NK-92 treated with Interleukin-12 subunit alpha and Interleukin-12 subunit beta, amount 100 ng/mL, for 24 hours (cell line): ENCODE measurements around the gene LRP1B.

Source experiments
- DNase-seq: peaks from one replicate; lab custom pipeline; 2025; lab: John Stamatoyannopoulos, UW

The LRP1B gene

DNA sequence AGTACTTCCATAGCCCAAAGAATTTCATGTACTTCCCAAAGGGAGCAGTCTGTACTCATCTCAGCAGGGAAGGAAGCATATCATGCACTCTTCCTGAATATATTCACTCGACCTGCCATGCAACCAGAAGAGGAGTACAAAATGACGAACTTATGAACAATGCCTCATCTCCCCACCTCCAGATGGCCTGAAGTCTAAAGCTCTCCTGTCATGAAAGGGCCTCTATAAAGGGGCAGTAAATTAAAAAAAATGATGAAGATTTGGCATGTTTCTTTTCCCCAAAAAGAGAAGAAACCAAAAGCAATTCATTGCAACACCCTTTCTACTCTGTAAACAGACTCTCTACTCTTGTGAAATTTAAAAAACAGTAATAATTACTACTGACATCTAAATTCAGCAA, 1601.1 kb downstream of the LRP1B start:
- no peak for DNase-seq

- DNase-seq, result no peak
These were observed 1601.8 kb downstream of the LRP1B start for GRCh38 chr2:140528982-140529381.

- DNase-seq, result no peak
These were observed 1604.2 kb downstream of the LRP1B start for GRCh38 chr2:140526575-140526974.

DNA sequence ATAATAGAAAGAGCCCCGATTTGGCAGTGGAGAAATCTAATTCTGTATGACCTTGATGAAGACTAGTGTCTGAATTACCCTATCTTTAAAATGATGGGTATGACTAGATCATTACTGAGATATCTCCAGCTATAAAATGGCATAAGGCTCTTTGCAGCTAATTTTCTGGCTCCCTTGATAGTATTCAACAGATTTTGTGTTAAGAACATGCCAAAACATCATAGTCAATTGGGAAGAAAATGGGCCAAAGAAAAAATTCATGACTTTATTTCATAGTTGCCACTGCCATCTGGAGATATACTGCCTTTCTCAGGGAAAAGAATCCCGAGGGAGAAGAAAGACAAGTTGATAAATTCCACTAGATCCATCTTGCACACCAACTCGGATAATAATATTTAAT, 1618.7 kb downstream of the LRP1B start:
- DNase-seq, result no peak

DNA sequence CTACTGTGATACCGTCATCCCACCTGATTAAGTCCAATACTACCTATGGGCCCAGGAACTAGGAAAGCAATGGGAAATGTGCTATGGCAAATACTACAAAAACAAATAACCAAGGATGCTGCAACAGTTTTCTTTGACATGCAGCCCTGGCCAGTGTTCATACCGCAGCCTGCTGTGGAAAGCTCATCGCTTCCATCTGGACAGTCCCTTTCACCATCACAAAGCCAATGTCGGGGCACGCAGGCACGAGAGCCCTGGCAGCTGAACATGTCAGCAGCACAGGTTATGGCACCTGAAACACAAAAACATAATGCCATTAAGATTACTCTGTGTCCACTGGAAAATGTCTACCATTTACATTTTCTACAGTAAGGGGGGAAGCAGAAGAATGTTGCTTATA, 1621.1 kb downstream of the LRP1B start:
- no peak for DNase-seq

- DNase-seq, result no peak
These were observed 1622.1 kb downstream of the LRP1B start for GRCh38 chr2:140508756-140509155.

DNA sequence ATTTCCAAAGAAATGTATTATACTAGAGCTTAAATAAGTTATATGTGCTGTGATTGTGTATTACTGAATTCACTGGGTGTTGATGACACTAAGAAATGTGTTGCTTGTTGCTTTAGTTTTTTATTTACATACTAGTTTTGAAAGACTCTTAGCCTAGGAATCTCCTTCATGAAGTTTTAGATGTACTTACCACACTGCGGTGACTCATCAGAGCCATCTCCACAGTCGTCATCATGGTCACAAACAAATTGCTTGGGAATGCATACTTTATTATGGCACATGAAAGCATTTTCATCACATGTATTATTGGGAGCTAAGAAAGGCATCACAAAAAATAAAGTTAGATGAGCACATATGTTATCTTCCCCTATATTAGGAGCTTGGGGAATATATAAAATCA, 1624.2 kb downstream of the LRP1B start:
- no peak for DNase-seq

GRCh38 chr2:140504601-140505000, 1626.2 kb downstream of the LRP1B start:
- DNase-seq, result no peak

DNA sequence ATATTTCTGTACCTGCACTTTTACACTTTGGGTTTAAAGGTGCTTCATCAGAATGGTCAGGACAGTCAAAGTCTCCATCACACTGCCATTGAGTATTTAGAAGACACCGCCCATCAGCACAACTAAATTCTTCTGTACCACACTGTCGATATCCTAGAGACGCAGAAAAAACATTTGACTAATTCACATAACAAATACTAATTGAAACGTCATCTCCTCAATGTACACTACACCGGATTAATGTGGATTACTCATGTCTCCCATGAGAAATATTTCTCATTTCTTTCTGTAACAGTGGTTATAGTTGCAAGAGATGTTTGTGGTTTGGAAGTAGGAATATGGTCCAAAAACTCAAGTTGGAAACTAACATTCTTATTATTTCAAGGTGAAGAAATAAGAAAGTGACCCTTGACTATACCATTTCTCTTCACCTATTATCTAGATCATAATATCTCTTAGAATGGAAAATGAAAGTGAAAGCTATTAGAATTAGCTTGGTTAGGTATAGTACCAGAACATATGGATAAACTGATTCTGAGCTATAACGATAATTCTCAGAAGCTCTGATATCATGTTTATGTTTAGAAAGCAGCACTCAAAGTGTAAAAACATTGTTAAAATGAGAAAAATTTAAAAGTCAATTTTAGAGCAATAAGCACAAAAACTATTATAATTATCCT, 1627.7 kb downstream of the LRP1B start:
- DNase-seq, result no peak

DNA sequence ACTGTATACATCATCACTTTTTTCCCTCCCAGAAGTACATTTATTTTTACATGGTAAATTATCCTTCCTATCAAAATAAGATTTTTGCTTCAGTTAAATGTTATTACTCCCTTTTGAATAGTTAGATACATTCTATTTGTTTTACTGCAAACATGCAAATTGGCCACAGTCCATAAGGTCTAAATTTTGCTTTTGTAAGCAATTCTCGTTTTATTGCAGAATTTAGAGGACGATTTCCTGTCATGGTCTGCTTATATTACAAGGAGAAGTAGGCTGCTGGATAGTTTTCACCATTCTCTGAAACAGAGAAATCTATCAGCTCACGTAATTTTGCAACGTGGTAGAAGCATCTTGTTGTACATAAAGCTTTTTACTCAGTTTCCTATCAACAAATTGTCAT, 1632.5 kb downstream of the LRP1B start:
- DNase-seq, result no peak

- no peak for DNase-seq
These were observed 1634.1 kb downstream of the LRP1B start for GRCh38 chr2:140496714-140497113.

GRCh38 chr2:140491876-140492275, 1638.9 kb downstream of the LRP1B start:
- DNase-seq, result no peak

GRCh38 chr2:140489193-140489592, 1641.6 kb downstream of the LRP1B start:
- DNase-seq, result no peak

DNA sequence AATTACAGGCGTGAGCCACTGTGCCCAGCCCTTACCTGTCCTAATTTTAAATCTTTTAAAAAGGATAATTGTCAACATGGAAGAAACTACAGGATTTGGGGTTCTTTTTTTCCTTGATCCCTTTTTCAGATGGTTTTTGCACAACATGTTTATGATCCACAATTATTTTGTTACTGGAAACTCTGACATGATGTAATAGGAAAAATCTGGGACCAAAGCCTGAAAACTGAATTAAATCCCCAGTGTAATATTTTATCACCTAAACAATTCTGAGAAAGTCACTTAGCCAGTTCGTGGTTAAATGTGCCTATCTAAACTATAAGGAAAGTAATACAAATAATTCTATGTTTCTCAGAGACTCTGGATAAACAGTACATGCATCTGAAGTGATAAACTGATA, 1649.7 kb downstream of the LRP1B start:
- DNase-seq, result no peak

- no peak for DNase-seq
These were observed 1657.0 kb downstream of the LRP1B start for GRCh38 chr2:140473851-140474250.

- no peak for DNase-seq
These were observed 1658.1 kb downstream of the LRP1B start for GRCh38 chr2:140472676-140473075.

- DNase-seq, result no peak
These were observed 1665.5 kb downstream of the LRP1B start for GRCh38 chr2:140465301-140465700.

DNA sequence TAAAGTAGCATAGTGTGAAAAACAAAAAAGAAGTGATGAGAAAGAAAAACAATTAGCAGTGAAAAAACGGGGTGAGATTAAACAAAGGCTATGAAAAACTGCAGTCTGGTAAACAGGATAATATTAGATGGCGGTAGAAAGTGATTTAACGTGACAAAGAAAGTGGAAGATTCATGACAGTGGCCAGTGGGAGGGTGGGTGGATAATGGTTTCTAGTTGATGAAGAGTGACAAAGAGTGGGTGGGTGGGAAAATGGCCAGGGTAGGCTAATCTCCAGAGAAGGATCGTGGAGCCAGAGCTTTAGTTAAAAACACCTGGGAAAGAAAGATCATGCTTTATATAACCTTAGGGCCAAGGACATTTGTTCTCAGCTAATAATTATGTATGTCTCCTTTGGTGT, 1667.8 kb downstream of the LRP1B start:
- DNase-seq, result no peak

- no peak for DNase-seq
These were observed 1673.3 kb downstream of the LRP1B start for GRCh38 chr2:140457483-140457882.

DNA sequence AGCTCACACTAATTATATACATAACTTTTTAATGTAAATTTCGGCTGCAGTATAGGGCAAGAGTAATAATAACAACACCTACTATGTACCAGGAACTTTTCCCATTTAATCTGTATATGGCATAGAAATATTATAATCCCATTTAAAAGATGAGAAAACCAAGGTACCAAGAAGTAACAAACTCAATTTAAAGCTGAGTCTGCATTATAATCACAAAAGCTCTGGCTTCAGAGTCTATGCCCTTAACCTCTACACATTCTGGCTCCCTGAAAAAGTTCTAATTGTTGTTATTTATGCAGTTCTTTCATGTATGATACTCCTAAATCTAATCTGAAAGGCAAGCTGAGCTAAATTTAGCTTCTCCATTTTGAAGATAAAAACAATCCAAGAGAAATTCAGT, 1675.5 kb downstream of the LRP1B start:
- no peak for DNase-seq

DNA sequence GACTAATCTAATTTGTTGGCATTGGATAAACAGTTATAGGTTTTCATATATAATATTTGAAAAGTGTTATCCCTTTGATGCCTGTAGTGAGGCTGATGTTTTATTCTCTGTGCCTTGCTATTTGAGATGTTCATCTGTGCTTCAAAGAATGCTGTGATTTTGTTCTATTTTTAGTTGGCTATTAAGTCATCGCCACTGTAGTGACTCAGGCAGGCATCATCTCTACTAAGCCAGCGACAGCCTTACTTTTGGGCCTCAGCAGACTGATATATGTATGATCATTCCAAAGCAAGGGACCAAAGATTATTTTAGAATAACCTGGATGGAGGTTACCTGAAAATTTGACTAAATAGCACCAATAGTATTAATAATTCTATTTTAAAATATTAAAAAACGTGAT, 1676.1 kb downstream of the LRP1B start:
- no peak for DNase-seq

GRCh38 chr2:140451324-140451723, 1679.5 kb downstream of the LRP1B start:
- DNase-seq, result no peak

DNA sequence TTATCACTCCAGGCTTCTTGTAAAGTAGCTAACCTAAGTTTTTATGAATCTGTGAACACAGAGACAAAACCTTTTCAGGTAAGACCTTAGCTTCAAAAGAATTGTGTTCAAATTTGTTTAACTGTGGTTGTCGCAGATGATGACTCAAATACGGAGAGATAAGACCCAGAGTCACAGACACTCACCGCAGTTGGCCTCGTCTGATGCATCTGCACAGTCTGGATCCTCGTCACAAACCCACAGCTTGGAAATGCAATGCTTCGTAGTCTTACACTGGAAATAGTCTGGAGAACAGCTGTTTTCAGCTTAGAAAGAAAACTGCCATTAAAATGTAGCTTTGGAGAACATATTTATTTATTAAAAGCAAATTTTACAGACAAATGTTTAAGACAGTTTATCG, 1688.5 kb downstream of the LRP1B start:
- DNase-seq, result no peak

DNA sequence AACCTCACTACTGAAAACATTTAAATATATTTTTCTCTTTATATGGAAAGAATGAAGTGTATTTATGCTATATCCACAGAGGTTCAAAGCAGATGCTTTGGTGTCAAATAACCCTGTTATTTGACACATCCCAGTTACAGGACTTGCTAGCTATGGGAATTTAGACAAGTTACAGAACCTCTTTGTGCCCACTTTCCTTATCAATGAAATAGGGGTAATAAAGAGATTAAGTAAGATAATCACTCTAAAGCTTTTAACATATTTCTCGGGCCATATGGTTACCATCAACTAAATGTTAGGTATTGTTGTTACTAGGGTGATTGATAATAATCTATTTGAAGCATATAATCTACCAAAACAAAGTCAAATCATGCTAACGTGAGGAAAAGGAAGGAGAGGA, 1690.0 kb downstream of the LRP1B start:
- DNase-seq, result no peak

GRCh38 chr2:140436936-140437335, 1693.9 kb downstream of the LRP1B start:
- no peak for DNase-seq
